Small intestine (tissue), 7 donors: ENCODE data around the gene NTRK3. TPM values are rescaled to one million over a fixed set of nuclear protein-coding genes. Genes with fewer than 3 reads are reported as not detected.

ENCODE experiments used
- DNase-seq, 2 donors: peaks; one replicate each; pipeline versions ENCODE4 v3.0.0 to v3.0.0-alpha.2; 2013
- FAIRE-seq: peaks from 2 replicates; lab custom pipeline; 2012; peaks lifted over from hg19 to GRCh38; lab: Jason Lieb, UNC
- H3K27ac ChIP-seq, 3 donors: one replicate each; pipeline ENCODE4 v1.5.1; 2013; ENCODE audit warnings: low read length in 2 of 3, mild to moderate bottlenecking in 2 of 3, control low read depth in 1 of 3, inconsistent platforms in 1 of 3, low read depth in 1 of 3, moderate library complexity in 1 of 3
- H3K27me3 ChIP-seq, 3 donors: one replicate each; pipeline ENCODE4 v1.6.1; 2013; ENCODE audit warnings: low read length in 3 of 3, inconsistent platforms in 1 of 3; ENCODE audit not compliant: control insufficient read depth in 3 of 3, insufficient read depth in 3 of 3
- H3K36me3 ChIP-seq, 3 donors: one replicate each; pipeline ENCODE4 v1.6.1; 2013; ENCODE audit warnings: low read length in 3 of 3, inconsistent platforms in 1 of 3, low read depth in 1 of 3, mild to moderate bottlenecking in 1 of 3, moderate library complexity in 1 of 3; ENCODE audit not compliant: control insufficient read depth in 3 of 3, insufficient read depth in 2 of 3
- H3K4me1 ChIP-seq, 3 donors: one replicate each; pipeline ENCODE4 v1.6.1; 2013; ENCODE audit warnings: low read length in 2 of 3, inconsistent platforms in 1 of 3, low read depth in 1 of 3, mild to moderate bottlenecking in 1 of 3, moderate library complexity in 1 of 3; ENCODE audit not compliant: control insufficient read depth in 3 of 3, insufficient read depth in 2 of 3
- H3K4me3 ChIP-seq, 3 donors: one replicate each; pipeline ENCODE4 v1.5.1; 2013; ENCODE audit warnings: low read length in 3 of 3, control low read depth in 1 of 3, inconsistent platforms in 1 of 3, low read depth in 1 of 3, mild to moderate bottlenecking in 1 of 3, moderate library complexity in 1 of 3
- H3K9me3 ChIP-seq, 2 donors: one replicate each; pipeline ENCODE4 v1.6.1; 2013; ENCODE audit warnings: low read depth in 1 of 2, low read length in 1 of 2; ENCODE audit not compliant: control insufficient read depth in 2 of 2, insufficient read depth in 1 of 2
- WGBS, 3 donors: extraction: QIAGEN DNeasy Blood & Tissue Kit; methylation state at CpG; one replicate each; pipeline ENCODE4 v1.1.7; 2013; 5-methylcytosine and 5-hydroxymethylcytosine counted together
- polyA plus RNA-seq, 4 donors: library from polyadenylated mRNA; stranded (reverse) in 3 of 4; unstranded in 1 of 4; fragments of 200-250 nt in 3 of 4; fragments of 120-200 nt in 1 of 4; gene quantifications; one replicate each; pipeline versions ENCODE4 v1.2.1 to v1.2.3, GENCODE V29; 2013
- donor health status: healthy with polysubstance abuse.
- donor health status: control.
- donor health status: control.
- donor health status: Bipolar disorder and iron deficiency.
- donor health status: healthy.

The NTRK3 gene
- polyA plus RNA-seq, 4 donors, result under 0.01 to 3.6 (median 0.52) TPM; not detected in 1

DNA sequence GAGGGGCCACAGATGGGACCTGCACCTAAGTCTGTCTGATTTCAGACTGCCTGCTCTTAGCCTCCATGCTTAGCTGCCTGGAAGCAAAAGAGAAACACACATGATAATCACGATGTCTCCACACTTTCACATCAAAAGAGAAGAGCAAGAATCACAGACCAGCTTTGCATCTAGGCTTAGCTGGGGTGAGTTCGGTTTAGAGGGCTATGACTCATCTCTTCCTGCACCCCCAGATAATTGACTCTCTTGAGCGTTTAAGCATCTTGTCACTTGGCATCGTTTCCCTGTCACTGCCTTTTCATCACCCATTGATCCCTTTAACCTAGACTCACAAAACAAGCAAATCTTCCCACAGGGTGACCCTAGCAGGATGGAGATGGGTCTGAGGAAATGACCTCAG, 124.0 kb downstream of the NTRK3 start:
- WGBS, 3 donors, result 55 to 64% (median 58%) methylated on average over 4 of the region's 4 CpGs
- DNase-seq, result no peak
- H3K27ac ChIP-seq, result no peak overlapping the region
- no peaks in the 10 kb centered on the region for H3K4me1 ChIP-seq
- H3K36me3 ChIP-seq, result no peaks in the 10 kb centered on the region
- H3K27me3 ChIP-seq, result no peaks in the 10 kb centered on the region
- H3K9me3 ChIP-seq, result no peaks in the 10 kb centered on the region
- no peak overlapping the region for H3K4me3 ChIP-seq
- no peak for FAIRE-seq

DNA sequence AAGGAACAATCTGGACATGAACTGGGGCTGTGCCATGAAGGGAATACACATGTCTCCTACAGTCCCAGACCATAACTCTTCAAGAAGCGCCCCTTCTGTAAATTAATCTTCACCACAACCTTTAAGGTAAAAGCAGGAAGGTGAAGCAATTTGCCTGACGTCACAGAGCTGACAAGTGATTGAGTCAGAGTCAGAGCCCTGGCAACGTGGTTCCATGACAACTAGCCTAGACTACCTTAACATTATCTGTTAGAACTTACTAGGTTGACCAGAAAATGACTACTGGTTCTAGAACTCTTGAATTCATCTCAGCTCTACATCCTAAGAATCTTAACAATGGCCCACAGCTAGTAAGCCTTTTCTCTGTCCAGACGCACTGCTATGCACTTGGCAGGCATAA, 124.6 kb downstream of the NTRK3 start:
- H3K27ac ChIP-seq, result no peak overlapping the region
- no peak overlapping the region for H3K4me3 ChIP-seq
- no peaks in the 10 kb centered on the region for H3K4me1 ChIP-seq
- DNase-seq (no peak), FAIRE-seq (no peak)
- no peaks in the 10 kb centered on the region for H3K9me3 ChIP-seq
- H3K36me3 ChIP-seq, result no peaks in the 10 kb centered on the region
- no peaks in the 10 kb centered on the region for H3K27me3 ChIP-seq
- WGBS, 3 donors, result 54 to 65% (median 57%) methylated on average over 4 of the region's 4 CpGs

GRCh38 chr15:88127432-88127790, 129.1 kb downstream of the NTRK3 start:
- H3K9me3 ChIP-seq, result no peaks in the 10 kb centered on the region
- no peak overlapping the region for H3K4me3 ChIP-seq
- H3K36me3 ChIP-seq, result no peaks in the 10 kb centered on the region
- H3K27ac ChIP-seq, result no peak overlapping the region
- no peaks in the 10 kb centered on the region for H3K27me3 ChIP-seq
- no peaks in the 10 kb centered on the region for H3K4me1 ChIP-seq
- FAIRE-seq (no peak), DNase-seq (no peak)

DNA sequence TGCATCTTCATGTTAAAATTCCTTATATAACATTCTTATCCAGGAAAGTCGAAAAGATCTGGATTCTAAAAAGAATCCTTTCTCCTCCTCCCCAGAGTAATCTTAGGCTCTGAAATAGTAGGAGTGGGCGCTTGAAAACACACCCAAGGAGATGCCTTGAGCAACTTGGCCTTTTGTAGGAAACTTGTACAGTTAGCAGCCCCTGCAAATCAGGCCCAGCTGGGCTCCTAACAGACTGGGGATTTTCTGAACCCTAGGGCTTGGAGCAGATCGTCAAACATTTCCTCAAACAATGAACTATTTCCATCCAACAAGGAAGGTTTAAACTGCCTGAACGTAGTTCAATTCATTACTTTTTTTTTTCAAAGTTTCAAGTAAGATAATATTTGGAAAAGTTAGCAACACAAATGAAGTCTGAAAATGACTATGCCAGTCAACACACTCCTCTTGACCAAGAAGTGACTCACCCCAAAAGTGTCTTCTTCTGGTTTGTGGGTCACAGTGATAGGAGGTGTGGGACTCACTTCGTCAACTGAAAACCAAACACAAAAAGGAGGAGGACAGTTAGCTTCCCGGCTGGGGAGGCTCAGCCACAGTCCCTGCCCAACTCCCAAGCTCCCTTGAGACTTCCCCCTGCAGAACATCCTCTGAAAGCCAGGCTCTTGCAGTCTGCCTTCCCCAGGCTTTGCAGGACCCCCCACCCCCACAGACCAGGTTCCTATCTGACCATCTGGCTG, 129.7 kb downstream of the NTRK3 start:
- H3K4me1 ChIP-seq, result no peaks in the 10 kb centered on the region
- DNase-seq, result no peak
- no peak for FAIRE-seq
- no peak overlapping the region for H3K4me3 ChIP-seq
- 44 to 59% (median 50%) methylated on average over 6 of the region's 6 CpGs for WGBS, 3 donors
- H3K27ac ChIP-seq, result no peak overlapping the region
- no peaks in the 10 kb centered on the region for H3K9me3 ChIP-seq
- no peaks in the 10 kb centered on the region for H3K36me3 ChIP-seq
- no peaks in the 10 kb centered on the region for H3K27me3 ChIP-seq

GRCh38 chr15:88125576-88125975, 131.0 kb downstream of the NTRK3 start:
- WGBS, 3 donors, result 63 to 79% (median 66%) methylated on average over 7 of the region's 7 CpGs
- FAIRE-seq (no peak), DNase-seq (no peak)
- Histone ChIP-seq H3K4me1 (no peaks in the 10 kb centered on the region), H3K27ac (no peak overlapping the region), H3K4me3 (no peak overlapping the region), H3K36me3 (no peaks in the 10 kb centered on the region), H3K27me3 (no peaks in the 10 kb centered on the region), H3K9me3 (no peaks in the 10 kb centered on the region)

GRCh38 chr15:88124199-88124598, 132.3 kb downstream of the NTRK3 start:
- no peak overlapping the region for H3K27ac ChIP-seq
- FAIRE-seq (no peak), DNase-seq (no peak)
- no peaks in the 10 kb centered on the region for H3K9me3 ChIP-seq
- WGBS, 3 donors, result 72 to 75% (median 72%) methylated on average over 5 of the region's 5 CpGs
- H3K4me1 ChIP-seq, result no peaks in the 10 kb centered on the region
- H3K36me3 ChIP-seq, result no peaks in the 10 kb centered on the region
- no peaks in the 10 kb centered on the region for H3K27me3 ChIP-seq
- H3K4me3 ChIP-seq, result no peak overlapping the region

GRCh38 chr15:88121968-88122530, 134.5 kb downstream of the NTRK3 start:
- Histone ChIP-seq H3K27ac (no peak overlapping the region), H3K27me3 (no peaks in the 10 kb centered on the region), H3K36me3 (no peaks in the 10 kb centered on the region), H3K4me3 (no peak overlapping the region), H3K9me3 (no peaks in the 10 kb centered on the region), H3K4me1 (no peaks in the 10 kb centered on the region)
- 83 to 86% (median 84%) methylated on average over 2 of the region's 2 CpGs for WGBS, 3 donors
- FAIRE-seq (no peak), DNase-seq (no peak)

GRCh38 chr15:88120026-88120425, 136.5 kb downstream of the NTRK3 start:
- 78 to 80% (median 79%) methylated on average over 3 of the region's 3 CpGs for WGBS, 3 donors

DNA sequence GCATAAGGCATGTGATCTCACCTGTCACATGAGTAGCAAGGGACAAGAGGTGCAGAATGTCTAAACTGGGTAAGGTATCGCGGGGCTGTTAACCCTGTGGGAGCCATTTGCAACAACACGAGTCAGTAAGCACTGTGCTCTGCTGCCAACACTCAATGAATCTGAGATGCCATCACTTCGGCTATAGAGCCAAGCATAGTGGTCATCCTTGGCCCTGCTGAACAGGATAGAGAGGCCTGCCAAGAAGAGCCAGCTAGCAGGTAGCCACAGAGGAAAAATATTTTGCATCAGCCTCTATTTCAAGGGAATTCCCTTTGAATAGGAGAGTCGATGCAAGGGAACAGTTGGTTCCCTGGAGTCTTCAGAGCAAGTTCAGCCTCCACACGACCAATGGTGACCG, 137.8 kb downstream of the NTRK3 start:
- 77 to 82% (median 80%) methylated on average over 7 of the region's 7 CpGs for WGBS, 3 donors
- Histone ChIP-seq H3K4me3 (no peak overlapping the region), H3K36me3 (no peaks in the 10 kb centered on the region), H3K4me1 (no peaks in the 10 kb centered on the region), H3K27ac (no peak overlapping the region), H3K27me3 (no peaks in the 10 kb centered on the region), H3K9me3 (no peaks in the 10 kb centered on the region)
- DNase-seq, result no peak
- no peak for FAIRE-seq

More at GRCh38 chr15:88120026-88120425, 136.5 kb downstream of the NTRK3 start:
- H3K27me3 ChIP-seq, result no peaks in the 10 kb centered on the region
- no peaks in the 10 kb centered on the region for H3K4me1 ChIP-seq
- no peak overlapping the region for H3K4me3 ChIP-seq
- DNase-seq (no peak), FAIRE-seq (no peak)
- H3K9me3 ChIP-seq, result no peaks in the 10 kb centered on the region
- no peak overlapping the region for H3K27ac ChIP-seq
- H3K36me3 ChIP-seq, result no peaks in the 10 kb centered on the region
